DMS 273 (cell line): Measurements from ENCODE around the gene LRRC3B.

Source experiments
- DNase-seq: peaks from one replicate; lab custom pipeline; 2025; ENCODE audit not compliant: unreplicated experiment; lab: John Stamatoyannopoulos, UW

LRRC3B gene

DNA sequence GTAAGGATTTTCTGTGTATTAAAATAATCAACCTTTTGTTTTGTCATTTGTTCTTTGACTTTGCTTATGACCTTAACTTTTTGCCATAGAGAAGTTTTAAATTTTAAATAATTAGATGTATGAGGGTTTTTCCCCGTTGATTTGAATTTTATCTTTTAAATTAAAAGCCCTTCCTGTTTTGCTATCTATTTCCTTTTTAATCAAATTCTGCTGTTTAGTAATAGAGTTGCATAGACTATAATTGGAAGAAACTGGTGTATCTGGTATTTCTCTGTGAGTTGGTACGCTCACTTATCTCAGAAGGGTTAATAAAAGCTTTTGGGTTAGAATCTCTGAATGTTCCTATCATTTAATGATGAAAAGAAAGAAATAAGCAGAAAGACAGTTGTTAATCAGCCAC is 82.2 kb downstream of the LRRC3B start:
- DNase-seq = no peak

DNA sequence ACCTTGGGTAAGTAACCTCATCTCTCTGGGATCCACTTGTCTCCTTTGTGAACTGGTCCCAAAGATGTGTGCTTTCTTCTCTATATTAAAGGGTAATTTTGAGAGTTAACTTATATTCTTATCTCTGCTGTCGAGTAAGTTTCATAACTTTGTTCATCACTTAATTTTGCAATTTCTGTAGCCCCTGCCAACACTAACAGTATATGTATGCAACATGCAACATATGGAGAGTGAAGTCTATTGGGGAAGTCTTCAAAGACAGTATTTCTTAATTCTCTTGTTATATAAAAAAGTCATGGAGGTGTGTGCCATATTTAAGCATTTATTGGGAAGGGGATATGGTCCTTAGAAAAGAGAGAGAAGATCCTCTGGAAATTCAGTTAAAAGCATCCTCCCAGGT is 85.9 kb downstream of the LRRC3B start:
- DNase-seq = no peak

DNA sequence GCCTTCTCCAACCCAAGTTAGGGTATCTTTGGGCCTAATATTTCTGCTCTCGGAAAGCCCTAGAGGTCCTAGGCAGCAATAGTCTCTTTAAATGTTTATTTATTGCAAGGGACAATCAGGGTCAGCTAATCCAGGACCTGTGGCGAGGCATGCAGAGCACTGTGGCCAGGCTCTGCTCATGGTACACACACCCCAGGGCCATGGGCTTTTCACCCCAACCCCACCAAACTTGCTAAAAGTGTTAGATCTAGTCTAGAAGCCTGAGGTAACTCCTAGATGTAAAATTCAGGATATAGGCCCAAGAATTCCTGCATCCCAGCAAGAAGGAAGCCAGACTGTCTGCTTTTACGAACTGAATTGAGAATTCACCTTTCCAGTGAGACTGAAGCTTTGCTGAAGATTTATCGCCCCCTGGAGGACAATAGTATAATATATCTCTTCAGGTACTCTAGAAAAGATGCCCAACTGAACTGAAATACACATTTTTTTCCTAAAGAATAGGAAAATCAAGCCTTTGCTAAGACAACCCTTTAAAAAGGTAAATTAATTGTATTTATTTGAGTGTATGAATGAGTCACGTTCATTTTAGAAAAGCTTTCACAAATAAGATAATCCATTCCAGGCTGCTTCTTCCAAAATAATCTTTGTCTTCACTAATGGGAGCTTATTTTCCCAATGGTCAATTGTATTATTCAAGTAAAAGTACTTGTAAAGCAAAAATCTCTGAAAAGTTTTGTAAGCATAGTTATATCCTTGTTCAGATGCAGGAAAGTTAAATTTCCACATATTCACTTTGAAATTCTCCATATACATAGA is 89.8 kb downstream of the LRRC3B start:
- DNase-seq = peak; percentile 72

DNA sequence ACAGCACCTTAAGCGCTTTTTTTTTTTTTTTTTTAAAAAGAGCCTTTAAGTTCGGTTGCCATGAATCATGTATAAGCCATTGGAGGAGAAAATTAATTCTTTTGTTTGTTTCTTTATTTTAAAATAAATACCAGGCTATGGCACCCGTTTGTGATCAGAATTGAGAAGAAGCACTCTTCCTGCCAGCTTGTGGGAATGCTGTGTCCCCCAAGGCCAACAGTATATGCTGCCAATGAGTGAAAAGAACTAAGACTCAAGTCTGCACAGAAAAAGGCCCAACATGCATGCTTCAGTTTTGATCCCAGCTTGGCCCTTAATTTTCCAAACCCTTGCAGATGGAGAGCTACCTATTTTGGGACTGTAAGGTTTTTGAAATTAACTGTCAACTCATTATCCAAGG is 90.5 kb downstream of the LRRC3B start:
- DNase-seq = no peak

DNA sequence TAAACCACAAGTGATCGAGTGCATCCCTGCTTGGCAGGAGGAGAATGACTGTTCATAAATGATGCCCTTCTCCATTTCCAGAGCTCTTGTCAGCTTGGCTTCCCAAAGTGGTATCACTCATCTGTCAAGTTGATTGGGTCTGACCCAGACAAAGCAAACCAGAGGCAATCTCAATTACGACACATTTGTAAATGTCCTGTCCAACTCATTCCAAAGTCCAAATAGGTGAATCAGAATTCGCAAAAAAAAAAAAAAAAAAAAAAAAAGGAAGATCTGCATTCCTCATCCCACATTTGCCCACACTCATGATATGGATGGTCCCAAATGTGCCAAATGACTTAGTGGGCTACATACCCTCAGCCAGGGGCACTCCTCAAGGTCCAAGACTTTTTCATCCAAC is 91.9 kb downstream of the LRRC3B start:
- DNase-seq = no peak

DNA sequence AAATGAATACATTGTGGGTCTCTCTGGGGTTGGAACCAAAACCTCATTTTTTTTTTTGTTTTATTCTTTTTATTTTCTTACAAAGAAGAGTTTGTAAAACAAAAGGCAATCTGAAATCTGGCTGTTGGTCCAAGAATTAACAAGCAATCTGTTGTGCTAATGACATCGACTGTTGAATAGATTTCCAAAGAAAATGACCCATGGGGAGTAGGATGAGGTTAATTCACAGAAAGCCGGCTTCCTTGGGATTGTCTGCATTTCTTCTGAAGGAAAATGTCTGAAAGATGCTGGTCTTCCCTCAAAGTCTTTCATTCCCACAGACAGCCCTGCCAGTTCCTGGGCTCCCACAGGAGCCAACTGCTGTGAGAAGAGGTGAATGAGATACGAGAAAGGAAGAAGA is 92.9 kb downstream of the LRRC3B start:
- DNase-seq = no peak

DNA sequence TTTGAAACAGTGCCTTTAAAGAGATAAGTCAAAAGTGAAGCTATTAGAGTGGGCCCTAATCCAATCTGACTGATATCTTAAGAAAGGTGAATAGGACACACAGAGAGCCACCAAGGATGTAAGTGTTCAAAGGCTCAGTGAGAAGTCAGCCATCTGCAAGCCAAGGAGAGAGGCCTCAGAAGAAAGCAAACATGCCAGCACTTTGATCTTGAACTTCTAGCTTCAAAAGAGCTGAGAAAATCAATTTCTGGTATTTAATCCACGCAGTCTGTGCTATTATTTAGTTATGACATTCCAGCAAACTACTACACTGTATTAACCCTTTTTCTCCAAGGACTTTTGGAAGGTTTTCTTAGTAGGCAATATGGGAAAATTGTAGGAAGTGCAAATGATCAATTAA is 95.7 kb downstream of the LRRC3B start:
- DNase-seq = no peak

DNA sequence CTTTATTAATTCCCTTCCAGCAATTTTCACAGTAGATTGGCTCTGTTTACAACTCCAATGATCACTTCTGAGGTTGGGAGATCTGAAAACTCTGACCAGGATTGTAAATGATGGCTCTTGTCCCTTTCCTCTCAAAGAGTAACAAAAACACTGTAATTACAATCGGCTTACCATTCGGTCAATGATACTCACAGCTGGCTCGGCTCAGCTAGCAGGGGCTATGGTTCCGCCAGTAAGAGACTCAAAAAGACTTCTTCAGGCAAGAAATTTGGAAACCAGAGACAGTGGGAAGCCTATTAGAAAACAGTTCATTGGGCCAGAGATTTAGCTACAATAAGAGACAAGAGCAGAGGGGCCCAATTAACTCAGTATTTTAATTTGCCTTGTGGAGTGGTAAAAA is 96.6 kb downstream of the LRRC3B start:
- no peak for DNase-seq

DNA sequence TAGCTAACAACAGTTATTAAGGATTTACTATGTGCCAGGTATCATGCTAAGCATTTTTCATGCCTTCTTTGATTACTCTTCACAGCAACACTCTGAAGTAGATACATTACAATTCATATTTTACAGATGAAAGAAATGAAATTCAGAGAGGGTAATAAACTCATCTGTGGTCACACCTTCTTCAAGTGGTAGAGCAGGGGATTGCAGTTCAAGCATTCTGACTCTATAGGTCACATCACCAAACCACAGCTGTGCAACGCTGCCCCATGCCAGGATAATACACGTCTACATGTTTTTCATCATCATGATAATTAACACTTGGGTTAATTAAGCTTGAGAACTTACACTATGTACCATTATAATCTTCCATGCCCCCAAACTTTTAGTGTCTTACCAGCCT is 98.5 kb downstream of the LRRC3B start:
- DNase-seq = no peak

DNA sequence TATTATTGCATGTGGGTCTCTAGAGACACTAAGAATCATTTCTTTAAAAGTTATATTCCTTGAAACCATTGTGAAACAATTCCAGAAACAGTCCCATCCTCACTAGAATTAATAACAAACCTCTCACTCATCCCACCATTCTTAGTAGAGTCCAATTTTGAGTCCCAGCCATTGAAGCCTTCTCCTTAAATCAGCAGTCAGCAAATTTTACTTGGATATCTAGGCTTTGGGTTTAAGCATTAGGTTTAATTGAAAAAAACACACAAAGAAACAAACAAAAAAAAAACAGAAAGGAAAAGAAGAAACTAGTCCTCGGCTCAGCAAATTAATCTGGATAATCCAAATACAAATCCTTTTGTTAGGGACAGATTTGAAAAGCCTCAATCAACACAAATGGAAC is 109.3 kb downstream of the LRRC3B start:
- no peak for DNase-seq

DNA sequence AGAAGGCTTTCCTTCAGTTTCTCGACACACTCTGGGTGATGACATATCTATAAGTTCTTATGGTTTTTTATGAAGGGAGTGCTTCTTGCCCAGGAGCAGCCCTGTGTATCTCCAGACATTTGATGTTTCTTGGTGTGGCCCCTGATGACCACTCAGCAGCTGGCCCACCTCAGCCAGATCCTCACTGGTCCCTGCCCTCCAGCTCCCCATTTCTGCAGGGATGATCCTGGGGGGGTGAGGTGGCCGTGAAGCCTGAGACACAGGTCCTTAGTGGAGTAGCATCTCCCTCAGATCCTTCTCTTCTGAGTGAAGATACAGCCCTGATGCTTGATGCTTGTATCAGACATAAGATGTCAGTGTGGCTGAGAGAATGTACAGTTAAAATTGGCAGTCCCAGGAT is 127.7 kb downstream of the LRRC3B start:
- no peak for DNase-seq

DNA sequence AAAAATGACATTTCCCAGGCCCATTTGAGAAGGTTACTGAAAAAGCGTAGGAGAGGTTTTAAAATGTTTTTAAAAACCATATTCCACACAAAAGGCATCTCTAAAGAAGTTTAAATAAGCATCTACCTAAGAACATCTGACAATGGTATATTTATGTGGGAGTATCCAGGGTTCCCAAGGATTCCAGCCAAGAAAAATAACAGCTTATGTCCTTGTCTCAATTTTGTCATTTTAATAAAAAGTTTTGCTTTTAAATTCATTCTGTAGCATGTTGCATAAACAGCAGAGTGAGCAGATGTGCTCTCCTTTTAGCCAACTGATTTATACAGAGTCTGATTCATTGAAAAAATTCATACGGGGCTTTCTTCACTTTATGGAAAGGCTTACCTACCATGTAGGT is 129.9 kb downstream of the LRRC3B start:
- DNase-seq = no peak

DNA sequence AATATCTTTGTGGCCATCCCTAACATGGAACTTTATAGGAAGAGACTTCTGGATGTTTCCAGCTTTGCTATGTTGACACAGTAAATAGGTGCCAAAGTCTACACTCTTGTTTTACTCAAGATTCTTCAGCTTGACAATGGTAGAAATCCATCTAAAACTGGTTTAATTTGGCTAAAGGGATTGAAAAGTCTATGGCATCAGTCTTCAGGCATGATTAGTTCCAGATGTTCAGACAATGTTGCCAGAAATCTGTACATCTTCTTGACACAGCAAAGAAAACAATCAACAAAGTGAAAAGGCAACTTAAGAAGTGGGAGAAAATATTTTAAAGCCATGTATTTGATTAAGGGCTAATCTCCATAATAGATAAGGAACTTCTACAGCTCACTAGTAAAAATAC is 130.5 kb downstream of the LRRC3B start:
- no peak for DNase-seq

DNA sequence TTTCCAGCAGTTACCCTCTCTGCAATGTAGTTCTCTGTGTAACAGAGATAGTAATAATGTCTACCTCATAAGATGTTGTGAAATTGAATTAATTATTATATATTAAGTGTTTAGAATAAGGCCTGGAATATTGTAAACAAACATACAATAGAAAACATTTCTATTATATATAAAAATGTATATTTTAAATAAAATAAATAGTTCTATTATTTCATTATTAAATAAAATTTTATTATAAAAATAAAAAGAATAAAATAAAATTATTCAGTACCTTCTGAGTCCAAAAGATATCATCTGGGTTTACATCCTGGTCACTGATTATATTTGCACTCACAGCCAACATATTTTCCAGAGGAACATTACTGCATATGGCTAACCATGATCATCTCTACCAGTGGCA is 135.4 kb downstream of the LRRC3B start:
- no peak for DNase-seq
